Endothelial cell of umbilical vein (primary cell): ENCODE results near the gene FAM200C. TPM values are rescaled to one million over a fixed set of nuclear protein-coding genes. Genes with fewer than 3 reads are reported as not detected.
A peak's percentile ranks its signal among the peaks of the same experiment; 100 is the strongest.

ENCODE experiments used
- BruUV-seq: library from RNA; stranded (reverse); fragments of 400-500 nt; replicated peaks from 2 replicates; lab custom pipeline; 2021; lab: Mats Ljungman, UMichigan
- CTCF ChIA-PET: fragments of 300-600, 350-600 bp; sonication (Branson Sonifier 250); formaldehyde crosslinking; loops from one replicate; lab custom pipeline; 2021; ENCODE audit warnings: antibody characterized with exemption, inconsistent platforms; lab: Charles Lee
- POLR2A ChIA-PET: fragments of 300-600, 350-600 bp; sonication (Branson Sonifier 250); formaldehyde crosslinking; loops from one replicate; lab custom pipeline; 2021; ENCODE audit warnings: antibody characterized with exemption, inconsistent platforms; lab: Charles Lee
- DNase-seq: peaks from one replicate; pipeline ENCODE4 v3.0.0-alpha.2; 2011; ENCODE audit warnings: low read depth, low spot score
- FAIRE-seq: peaks from 2 replicates; lab custom pipeline; 2011; peaks lifted over from hg19 to GRCh38; lab: Jason Lieb, UNC
- H2AFZ ChIP-seq: 2 replicates; pipeline ENCODE4 v1.6.0; 2012; ENCODE audit warnings: low read depth, low read length, control low read depth, inconsistent platforms
- H3K27ac ChIP-seq: 2 replicates; pipeline ENCODE4 v1.5.1; 2011; ENCODE audit warnings: low read depth, mild to moderate bottlenecking, control low read depth, low read length, moderate library complexity; ENCODE audit not compliant: insufficient read depth
- H3K27me3 ChIP-seq, 2 experiments: 2 replicates each; pipeline versions ENCODE4 v1.6.0 to v1.6.1; 2011; ENCODE audit warnings: low read length in 2 of 2, mixed read lengths in 1 of 2; ENCODE audit not compliant: control insufficient read depth in 2 of 2, insufficient read depth in 2 of 2
- H3K36me3 ChIP-seq, 2 experiments: 2 replicates in 1 of 2; 3 replicates in 1 of 2; pipeline ENCODE4 v1.5.1; 2011; ENCODE audit warnings: low read length in 2 of 2, mild to moderate bottlenecking in 1 of 2, moderate library complexity in 1 of 2; ENCODE audit not compliant: control insufficient read depth in 2 of 2, insufficient read depth in 2 of 2; ENCODE audit errors: extremely low read depth in 1 of 2
- H3K4me1 ChIP-seq: 3 replicates; pipeline ENCODE4 v1.5.1; 2011; ENCODE audit warnings: mild to moderate bottlenecking, low read length; ENCODE audit not compliant: control insufficient read depth, insufficient read depth; ENCODE audit errors: extremely low read depth
- H3K4me2 ChIP-seq: 2 replicates; pipeline ENCODE4 v1.6.1; 2011; ENCODE audit warnings: low read length, control low read depth, mixed read lengths; ENCODE audit not compliant: insufficient read depth
- H3K4me3 ChIP-seq, 3 experiments: fragments of 200-600 bp in 1 of 3; sonication (generic), shearing (Covaris generic) in 1 of 3; replicated peaks in 1 of 3; 2 replicates each; pipeline ENCODE4 v1.5.1; 2011 to 2016; ENCODE audit warnings: control low read depth in 3 of 3, low read length in 3 of 3, mild to moderate bottlenecking in 2 of 3, inconsistent platforms in 1 of 3, low read depth in 1 of 3, moderate library complexity in 1 of 3; ENCODE audit not compliant: insufficient read depth in 1 of 3
- H3K79me2 ChIP-seq: 2 replicates; pipeline ENCODE4 v1.6.0; 2012; ENCODE audit warnings: low read length, inconsistent platforms; ENCODE audit not compliant: control insufficient read depth, insufficient read depth
- H3K9ac ChIP-seq: replicated peaks from 2 replicates; pipeline ENCODE3; 2011; ENCODE audit warnings: low read length, control low read depth; ENCODE audit not compliant: insufficient read depth; ENCODE audit errors: extremely low read depth
- H3K9me1 ChIP-seq: replicated peaks from 3 replicates; pipeline ENCODE4 v1.6.0; 2011; ENCODE audit warnings: mild to moderate bottlenecking, low read length; ENCODE audit not compliant: control insufficient read depth, insufficient read depth; ENCODE audit errors: extremely low read depth
- H3K9me3 ChIP-seq: replicated peaks from 2 replicates; pipeline ENCODE4 v1.5.1; 2012; ENCODE audit warnings: low read length, inconsistent platforms; ENCODE audit not compliant: control insufficient read depth, insufficient read depth
- H4K20me1 ChIP-seq: replicated peaks from 2 replicates; pipeline ENCODE3; 2011; ENCODE audit warnings: mild to moderate bottlenecking, low read length; ENCODE audit not compliant: control insufficient read depth, insufficient read depth; ENCODE audit errors: extremely low read depth
- EZH2 ChIP-seq: IDR thresholded peaks from 2 replicates; pipeline ENCODE4 v1.6.1; 2012; ENCODE audit warnings: borderline replicate concordance, low read depth, mild to moderate bottlenecking, moderate library complexity, low read length, inconsistent platforms; ENCODE audit not compliant: severe bottlenecking
- FOS ChIP-seq: IDR thresholded peaks from 2 replicates; pipeline ENCODE4 v1.6.1; 2011; ENCODE audit warnings: mild to moderate bottlenecking, low read length, moderate library complexity, borderline replicate concordance; ENCODE audit not compliant: insufficient read depth
- GATA2 ChIP-seq: IDR thresholded peaks from 2 replicates; pipeline ENCODE4 v1.7.0; 2011; ENCODE audit warnings: low read depth, mild to moderate bottlenecking, moderate library complexity, mixed read lengths, low read length; ENCODE audit not compliant: insufficient read length, insufficient read depth
- JUN ChIP-seq: IDR thresholded peaks from 2 replicates; pipeline ENCODE4 v1.6.1; 2011; ENCODE audit warnings: borderline replicate concordance, low read depth; ENCODE audit not compliant: insufficient read length, insufficient read depth
- MYC ChIP-seq: IDR thresholded peaks from one replicate; pipeline ENCODE4 v1.6.1; 2011; ENCODE audit warnings: mild to moderate bottlenecking, low read depth, low read length
- POLR2A ChIP-seq: IDR thresholded peaks from 2 replicates; pipeline ENCODE4 v1.6.1; 2012; ENCODE audit warnings: low read depth, mild to moderate bottlenecking, control low read depth, low read length
- POLR2AphosphoS5 ChIP-seq: IDR thresholded peaks from 2 replicates; pipeline ENCODE4 v1.6.1; 2012; ENCODE audit warnings: low read depth, mild to moderate bottlenecking, control low read depth, low read length, moderate library complexity; ENCODE audit not compliant: insufficient read depth
- dilution Hi-C: fragments of 300-500 bp; cut with MboI; formaldehyde crosslinking; loops from one replicate; pipeline ENCODE4 v1.15.0; 2019; ENCODE audit warnings: low sequenced_read_pairs; ENCODE audit not compliant: extremely low pct_ligation_motif_present
- intact Hi-C: fragments of 100-400 bp; cut with micrococcal nuclease; formaldehyde crosslinking; loops from one replicate; pipeline ENCODE4 v1.10.0; 2022
- polyA plus RNA-seq, 4 experiments: library from polyadenylated mRNA; depleted of rRNA in 3 of 4; stranded (reverse) in 3 of 4; unstranded in 1 of 4; fragments of >200 nt; gene quantifications; 2 replicates each; pipeline versions ENCODE4 v1.2.1 to v1.2.3, GENCODE V29; 2011 to 2012; ENCODE audit warnings: missing spikeins in 1 of 4
- total RNA-seq: library from RNA; stranded (reverse); gene quantifications from 2 replicates; pipeline ENCODE4 v1.2.3, GENCODE V29; 2021
- TF ChIP-seq, protein P1 (sequence below): IDR thresholded peaks from 2 replicates; pipeline ENCODE4 v1.6.1; 2011; ENCODE audit not compliant: insufficient read depth, insufficient read length
- TF ChIP-seq, protein P2 (sequence below), 2 donors: IDR thresholded peaks; 1 replicate in 1 of 2; 2 replicates in 1 of 2; pipeline ENCODE4 v1.5.1; 2011; ENCODE audit warnings: low read length in 2 of 2, mild to moderate bottlenecking in 2 of 2, moderate library complexity in 2 of 2, control low read depth in 1 of 2, inconsistent platforms in 1 of 2, low read depth in 1 of 2; ENCODE audit not compliant: insufficient read depth in 1 of 2; ENCODE audit errors: extremely low read depth in 1 of 2

Gene FAM200C
- total and polyA plus RNA-seq, 2 donors (not counting 3 experiments of a cell fraction or from before 2014, with no cell fraction given): 0.76 to 2.7 TPM

DNA sequence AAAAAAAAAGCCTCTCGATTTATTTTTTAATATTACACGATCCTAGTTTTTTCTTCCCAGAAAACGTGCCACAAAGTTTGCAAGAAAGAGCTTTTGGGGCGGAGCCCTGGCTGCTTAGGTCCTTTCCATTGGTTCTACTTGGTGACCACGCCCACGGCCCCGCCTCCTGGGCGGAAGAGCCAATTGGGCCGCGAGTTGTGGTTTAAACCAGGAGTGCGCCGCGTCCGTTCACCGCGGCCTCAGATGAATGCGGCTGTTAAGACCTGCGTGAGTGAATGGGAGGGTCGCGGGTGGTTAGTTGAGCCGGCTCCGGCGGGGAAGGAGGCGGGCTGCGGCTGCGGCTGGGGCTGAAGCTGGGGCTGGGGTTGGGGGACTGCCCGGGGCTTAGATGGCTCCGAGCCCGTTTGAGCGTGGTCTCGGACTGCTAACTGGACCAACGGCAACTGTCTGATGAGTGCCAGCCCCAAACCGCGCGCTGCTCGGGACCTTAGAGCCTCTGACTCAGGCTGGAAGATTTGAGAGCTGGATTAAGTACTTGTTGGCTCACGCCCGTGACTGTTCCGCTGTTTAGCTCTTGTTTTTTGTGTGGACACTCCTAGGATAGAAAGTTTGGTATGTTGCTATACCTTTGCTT lies 21.9 kb upstream of the FAM200C start, which contains the start of gene PTTG1:
TSS of gene PTTG1 (plus strand) at position 231 of the 634 bp plus-strand sequence. CDS start 458 bp downstream, outside the sequence.
- H2AFZ ChIP-seq: peak within 1 kb of the TSS; percentile 86
- H3K4me2 ChIP-seq: peak within 1 kb of the TSS; percentile 89
- H3K36me3 ChIP-seq: peaks cover 0 to 5% of the 10 kb centered on the region in 2 experiments
- H4K20me1 ChIP-seq: no peaks in the 10 kb centered on the region
- FAIRE-seq (peak; percentile 93), DNase-seq (peak; percentile 99)
- dilution Hi-C loops (no loop called here), intact Hi-C loops (loop anchor here (2.0 kb wide), 1 partner anchor 29 kb away; no protein-coding TSS in a partner anchor)
- POLR2A ChIA-PET: interaction anchor here (1.0 kb wide), 1 partner anchor 21 kb away, joined by 6 read pairs; no protein-coding TSS in a partner anchor
- CTCF ChIA-PET: interaction anchor here (0.6 to 5.5 kb wide), 6 partner anchors 17 to 1214 kb away, joined by 3 to 54 read pairs (median 6); no protein-coding TSS in a partner anchor
- H3K9me1 ChIP-seq: no peaks in the 10 kb centered on the region
- H3K9me3 ChIP-seq: no peaks in the 10 kb centered on the region
- peak within 1 kb of the TSS; percentile 71 for H3K27ac ChIP-seq
- peaks cover 58% of the 10 kb centered on the region for H3K79me2 ChIP-seq
- peak within 1 kb of the TSS; percentile 70 to 95 (median 94) for H3K4me3 ChIP-seq
- BruUV-seq: TSS peak; percentile 28
- TF ChIP-seq POLR2A (peak; percentile 74), EZH2 (no peak), FOS (no peak), JUN (no peak), MYC (no peak), POLR2AphosphoS5 (peak; percentile 79), GATA2 (no peak)
- TF ChIP-seq, protein P1, sequence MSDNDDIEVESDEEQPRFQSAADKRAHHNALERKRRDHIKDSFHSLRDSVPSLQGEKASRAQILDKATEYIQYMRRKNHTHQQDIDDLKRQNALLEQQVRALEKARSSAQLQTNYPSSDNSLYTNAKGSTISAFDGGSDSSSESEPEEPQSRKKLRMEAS: no peak
- TF ChIP-seq, protein P2, sequence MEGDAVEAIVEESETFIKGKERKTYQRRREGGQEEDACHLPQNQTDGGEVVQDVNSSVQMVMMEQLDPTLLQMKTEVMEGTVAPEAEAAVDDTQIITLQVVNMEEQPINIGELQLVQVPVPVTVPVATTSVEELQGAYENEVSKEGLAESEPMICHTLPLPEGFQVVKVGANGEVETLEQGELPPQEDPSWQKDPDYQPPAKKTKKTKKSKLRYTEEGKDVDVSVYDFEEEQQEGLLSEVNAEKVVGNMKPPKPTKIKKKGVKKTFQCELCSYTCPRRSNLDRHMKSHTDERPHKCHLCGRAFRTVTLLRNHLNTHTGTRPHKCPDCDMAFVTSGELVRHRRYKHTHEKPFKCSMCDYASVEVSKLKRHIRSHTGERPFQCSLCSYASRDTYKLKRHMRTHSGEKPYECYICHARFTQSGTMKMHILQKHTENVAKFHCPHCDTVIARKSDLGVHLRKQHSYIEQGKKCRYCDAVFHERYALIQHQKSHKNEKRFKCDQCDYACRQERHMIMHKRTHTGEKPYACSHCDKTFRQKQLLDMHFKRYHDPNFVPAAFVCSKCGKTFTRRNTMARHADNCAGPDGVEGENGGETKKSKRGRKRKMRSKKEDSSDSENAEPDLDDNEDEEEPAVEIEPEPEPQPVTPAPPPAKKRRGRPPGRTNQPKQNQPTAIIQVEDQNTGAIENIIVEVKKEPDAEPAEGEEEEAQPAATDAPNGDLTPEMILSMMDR (IDR thresholded peaks at IDR 0.05; ENCODE audit: extremely low read depth in 1 of 2, insufficient read depth in 1 of 2, low read depth in 1 of 2, low read length in 2 of 2): no peak
- peaks cover 58% of the 10 kb centered on the region for H3K4me1 ChIP-seq
- H3K27me3 ChIP-seq: no peaks in the 10 kb centered on the region
- peak within 1 kb of the TSS; percentile 89 for H3K9ac ChIP-seq
